DMS 273 (cell line): ENCODE measurements around the gene DNAH2.

Experiments used
- DNase-seq: peaks from one replicate; lab custom pipeline; 2025; ENCODE audit not compliant: unreplicated experiment; lab: John Stamatoyannopoulos, UW

Gene DNAH2

GRCh38 chr17:7703584-7704479 lies 13.7 kb upstream of the DNAH2 start:
- DNase-seq: peak; percentile 64

- DNase-seq: peak; percentile 74
Observed at GRCh38 chr17:7704601-7705268, 12.8 kb upstream of the DNAH2 start, which contains the start of gene EFNB3. Gene EFNB3, plus strand, starts transcription at chr17:7705202. Its CDS starts 397 bp downstream, at chr17:7705599.

- DNase-seq: no peak
Observed at GRCh38 chr17:7705269-7706255, 12.0 kb upstream of the DNAH2 start.

- no peak for DNase-seq
Observed at GRCh38 chr17:7706631-7707354, 10.8 kb upstream of the DNAH2 start.

- DNase-seq: peak; percentile 59
Observed at GRCh38 chr17:7707446-7707845, 10.1 kb upstream of the DNAH2 start.

GRCh38 chr17:7707858-7708750 lies 9.4 kb upstream of the DNAH2 start:
- DNase-seq: no peak

- no peak for DNase-seq
Observed at GRCh38 chr17:7709031-7709430, 8.5 kb upstream of the DNAH2 start.

- no peak for DNase-seq
Observed at GRCh38 chr17:7710301-7710700, 7.2 kb upstream of the DNAH2 start.

GRCh38 chr17:7711051-7711755 lies 6.3 kb upstream of the DNAH2 start:
- DNase-seq: peak; percentile 27

- peak; percentile 43 for DNase-seq
Observed at GRCh38 chr17:7712111-7712771, 5.3 kb upstream of the DNAH2 start.

GRCh38 chr17:7713782-7714181 lies 3.8 kb upstream of the DNAH2 start:
- DNase-seq: no peak

- no peak for DNase-seq
Observed at GRCh38 chr17:7714721-7715594, 2.6 kb upstream of the DNAH2 start.

GRCh38 chr17:7715936-7716886 lies 1.3 kb upstream of the DNAH2 start:
- DNase-seq: no peak

- DNase-seq: peak; percentile 83
Observed at GRCh38 chr17:7717756-7718350, 309 bp downstream of the DNAH2 start.

GRCh38 chr17:7719661-7720060 lies 2.1 kb downstream of the DNAH2 start:
- no peak for DNase-seq

GRCh38 chr17:7720125-7720524 lies 2.6 kb downstream of the DNAH2 start:
- peak; percentile 83 for DNase-seq
